OCI-LY3 (cell line): ENCODE measurements around the gene PDXK.

Experiments
- H2AFZ ChIP-seq: fragments of 200-600, 300-600 bp; shearing (Covaris generic); 2 replicates; pipeline ENCODE4 v1.6.0; 2014; ENCODE audit warnings: antibody characterized with exemption, low read depth, low read length
- H3K27ac ChIP-seq: fragments of 200-600, 300-600 bp; sonication (generic); 2 replicates; pipeline ENCODE4 v1.5.1; 2014; ENCODE audit warnings: mild to moderate bottlenecking, low read length, moderate library complexity, mixed read lengths
- H3K27me3 ChIP-seq: fragments of 200-600, 300-600 bp; sonication (generic); 2 replicates; pipeline ENCODE4 v1.6.1; 2014; ENCODE audit warnings: low read depth, low read length, mixed read lengths
- H3K36me3 ChIP-seq: fragments of 200-600, 300-600 bp; sonication (generic); replicated peaks from 2 replicates; pipeline ENCODE3; 2014; ENCODE audit warnings: low read depth, low read length, mixed read lengths
- H3K4me1 ChIP-seq: fragments of 300-600, 200-600 bp; sonication (generic); 2 replicates; pipeline ENCODE4 v1.6.1; 2014; ENCODE audit warnings: low read length, mixed read lengths
- H3K4me2 ChIP-seq: fragments of 200-600, 300-600 bp; sonication (generic); 2 replicates; pipeline ENCODE4 v1.6.1; 2014; ENCODE audit warnings: low read length, mixed read lengths
- H3K4me3 ChIP-seq: fragments of 300-600, 200-600 bp; sonication (generic); 2 replicates; pipeline ENCODE4 v1.5.1; 2014; ENCODE audit warnings: antibody characterized with exemption, mild to moderate bottlenecking, low read length, moderate library complexity
- H3K79me2 ChIP-seq: fragments of 300-600, 200-600 bp; shearing (Covaris generic); 2 replicates; pipeline ENCODE4 v1.6.1; 2014; ENCODE audit warnings: mild to moderate bottlenecking, low read length, mixed read lengths
- H3K9ac ChIP-seq: fragments of 300-600, 200-600 bp; shearing (Covaris generic); 2 replicates; pipeline ENCODE4 v1.6.0; 2014; ENCODE audit warnings: mild to moderate bottlenecking, low read length, moderate library complexity
- H3K9me3 ChIP-seq: fragments of 200-600, 300-600 bp; shearing (Covaris generic); 2 replicates; pipeline ENCODE4 v1.6.1; 2014; ENCODE audit warnings: low read length, mixed read lengths; ENCODE audit not compliant: insufficient read depth
- H4K20me1 ChIP-seq: fragments of 200-600, 300-600 bp; sonication (generic); 2 replicates; pipeline ENCODE4 v1.6.1; 2016; ENCODE audit warnings: low read length, mixed read lengths; ENCODE audit not compliant: insufficient read depth
- EZH2phosphoT487 ChIP-seq: fragments of 200-600 bp; shearing (Covaris generic); IDR thresholded peaks from 2 replicates; pipeline ENCODE4 v1.6.1; 2018; ENCODE audit warnings: antibody characterized with exemption, mixed run types, low read depth
- TF ChIP-seq, protein P1 (sequence below): fragments of 200-600, 300-600 bp; sonication (generic); IDR thresholded peaks from 2 replicates; pipeline ENCODE4 v1.5.1; 2014; ENCODE audit warnings: antibody characterized with exemption, low read length, low read depth

PDXK gene

DNA sequence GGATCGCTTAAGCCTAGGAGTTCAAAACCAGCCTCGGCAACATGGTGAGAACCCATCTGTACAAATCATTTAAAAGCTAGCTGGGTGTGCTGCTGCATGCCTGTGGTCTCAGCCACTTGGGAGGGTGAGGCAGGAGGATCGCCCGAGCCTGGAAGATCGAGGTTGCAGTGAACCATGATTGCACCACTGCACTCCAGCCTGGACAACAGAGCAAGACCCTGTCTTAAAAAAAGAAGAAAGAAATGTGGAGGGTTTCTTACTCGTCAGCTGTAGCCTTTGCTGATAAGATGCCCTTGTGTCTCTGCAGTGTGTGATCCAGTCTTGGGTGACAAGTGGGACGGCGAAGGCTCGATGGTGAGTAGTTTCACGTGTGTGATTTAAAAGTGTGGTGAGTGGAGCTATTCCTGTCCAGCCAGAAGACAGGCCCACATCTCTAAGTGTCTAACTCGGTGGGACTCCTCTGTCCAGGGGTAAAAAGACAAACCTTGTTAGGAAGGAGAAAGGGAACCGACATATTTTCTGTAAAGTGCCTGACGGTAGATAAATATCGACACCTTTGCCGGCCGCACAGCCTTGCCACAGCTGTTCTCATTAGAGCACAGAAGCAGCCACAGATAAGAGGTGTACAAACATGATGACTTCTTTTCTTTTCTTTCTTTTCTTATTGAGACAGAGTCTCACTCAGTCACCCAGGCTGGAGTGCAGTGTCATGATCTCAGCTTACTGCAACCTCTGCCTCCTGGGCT, 27.0 kb downstream of the PDXK start:
- Histone ChIP-seq H3K36me3 (peaks cover 5% of the 10 kb centered on the region), H3K9me3 (no peaks in the 10 kb centered on the region), H3K4me2 (no peak overlapping the region)

DNA sequence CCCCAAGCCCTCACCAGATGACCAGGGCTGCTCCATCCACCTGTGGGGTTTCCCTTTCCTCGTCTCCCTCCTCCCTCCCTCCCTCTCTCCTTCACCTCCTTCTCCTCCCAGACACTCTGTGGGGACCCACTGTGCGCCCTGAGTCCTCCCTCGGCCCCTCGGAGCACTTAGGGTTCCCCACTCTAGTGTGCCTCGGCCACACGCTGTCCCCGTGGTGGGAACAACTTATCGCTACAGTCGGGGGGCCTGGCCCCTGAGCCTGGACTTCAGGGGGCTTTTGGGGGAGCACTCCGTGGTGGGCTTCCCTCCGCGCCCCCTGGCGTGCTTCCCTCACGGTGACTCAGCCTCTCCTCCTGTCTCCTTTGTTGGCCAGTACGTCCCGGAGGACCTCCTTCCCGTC, 29.7 kb downstream of the PDXK start:
- H3K4me1 ChIP-seq: no peaks in the 10 kb centered on the region
- H3K36me3 ChIP-seq: peaks cover 10% of the 10 kb centered on the region
- no peak overlapping the region for H3K4me2 ChIP-seq
- no peaks in the 10 kb centered on the region for H3K79me2 ChIP-seq
- no peak for TF ChIP-seq EZH2phosphoT487
- TF ChIP-seq, protein P1, sequence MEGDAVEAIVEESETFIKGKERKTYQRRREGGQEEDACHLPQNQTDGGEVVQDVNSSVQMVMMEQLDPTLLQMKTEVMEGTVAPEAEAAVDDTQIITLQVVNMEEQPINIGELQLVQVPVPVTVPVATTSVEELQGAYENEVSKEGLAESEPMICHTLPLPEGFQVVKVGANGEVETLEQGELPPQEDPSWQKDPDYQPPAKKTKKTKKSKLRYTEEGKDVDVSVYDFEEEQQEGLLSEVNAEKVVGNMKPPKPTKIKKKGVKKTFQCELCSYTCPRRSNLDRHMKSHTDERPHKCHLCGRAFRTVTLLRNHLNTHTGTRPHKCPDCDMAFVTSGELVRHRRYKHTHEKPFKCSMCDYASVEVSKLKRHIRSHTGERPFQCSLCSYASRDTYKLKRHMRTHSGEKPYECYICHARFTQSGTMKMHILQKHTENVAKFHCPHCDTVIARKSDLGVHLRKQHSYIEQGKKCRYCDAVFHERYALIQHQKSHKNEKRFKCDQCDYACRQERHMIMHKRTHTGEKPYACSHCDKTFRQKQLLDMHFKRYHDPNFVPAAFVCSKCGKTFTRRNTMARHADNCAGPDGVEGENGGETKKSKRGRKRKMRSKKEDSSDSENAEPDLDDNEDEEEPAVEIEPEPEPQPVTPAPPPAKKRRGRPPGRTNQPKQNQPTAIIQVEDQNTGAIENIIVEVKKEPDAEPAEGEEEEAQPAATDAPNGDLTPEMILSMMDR: no peak
- H3K27ac ChIP-seq: no peak overlapping the region
- H3K9ac ChIP-seq: no peak overlapping the region
- H4K20me1 ChIP-seq: no peaks in the 10 kb centered on the region
- H2AFZ ChIP-seq: no peak overlapping the region
- H3K4me3 ChIP-seq: no peak overlapping the region
- no peaks in the 10 kb centered on the region for H3K27me3 ChIP-seq
- H3K9me3 ChIP-seq: no peaks in the 10 kb centered on the region

More for the DNA sequence above, 27.0 kb downstream of the PDXK start:
- Histone ChIP-seq H3K27ac (no peak overlapping the region), H3K4me3 (no peak overlapping the region), H3K79me2 (no peaks in the 10 kb centered on the region), H2AFZ (no peak overlapping the region), H3K27me3 (no peaks in the 10 kb centered on the region), H3K4me1 (no peaks in the 10 kb centered on the region), H3K9ac (no peak overlapping the region), H4K20me1 (no peaks in the 10 kb centered on the region)
- TF ChIP-seq, protein P1: no peak
- TF ChIP-seq EZH2phosphoT487: no peak

DNA sequence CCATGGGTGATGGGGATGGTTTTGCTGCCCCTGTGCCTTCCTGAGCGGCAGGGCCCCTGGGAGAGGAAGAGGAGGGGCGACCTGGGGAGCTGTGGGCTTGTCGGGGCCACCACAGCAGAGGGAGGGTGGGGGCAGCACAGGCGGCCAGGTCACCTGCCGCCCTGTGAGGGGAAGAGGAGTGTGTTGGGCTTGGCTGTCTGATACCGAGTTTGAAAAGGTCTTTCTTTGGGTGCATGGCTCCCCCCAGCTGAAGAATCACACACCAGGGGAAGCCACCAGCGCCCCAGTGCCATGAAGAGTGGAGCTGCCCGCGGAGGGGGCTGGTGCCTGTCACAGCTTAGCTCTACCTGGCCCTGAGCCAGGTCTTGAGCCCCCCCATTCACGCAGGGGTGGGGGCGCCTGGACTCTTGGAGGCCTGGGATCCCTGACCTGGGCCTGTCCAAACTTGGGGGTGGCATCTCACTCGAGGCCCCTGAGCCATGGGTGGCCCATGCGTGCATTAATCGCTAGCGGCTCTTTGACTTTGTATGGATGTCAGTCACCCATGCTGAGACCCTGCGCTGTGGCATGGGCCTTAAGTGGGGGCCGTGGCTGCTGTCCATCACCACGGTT, 30.8 kb downstream of the PDXK start:
- Histone ChIP-seq H3K4me3 (no peak overlapping the region), H3K9ac (no peak overlapping the region), H3K79me2 (no peaks in the 10 kb centered on the region), H3K27ac (no peak overlapping the region), H3K9me3 (no peaks in the 10 kb centered on the region), H3K4me2 (no peak overlapping the region), H2AFZ (no peak overlapping the region), H3K4me1 (no peaks in the 10 kb centered on the region), H3K36me3 (peaks cover 9% of the 10 kb centered on the region), H3K27me3 (no peaks in the 10 kb centered on the region), H4K20me1 (no peaks in the 10 kb centered on the region)
- no peak for TF ChIP-seq EZH2phosphoT487
- TF ChIP-seq, protein P1: no peak

DNA sequence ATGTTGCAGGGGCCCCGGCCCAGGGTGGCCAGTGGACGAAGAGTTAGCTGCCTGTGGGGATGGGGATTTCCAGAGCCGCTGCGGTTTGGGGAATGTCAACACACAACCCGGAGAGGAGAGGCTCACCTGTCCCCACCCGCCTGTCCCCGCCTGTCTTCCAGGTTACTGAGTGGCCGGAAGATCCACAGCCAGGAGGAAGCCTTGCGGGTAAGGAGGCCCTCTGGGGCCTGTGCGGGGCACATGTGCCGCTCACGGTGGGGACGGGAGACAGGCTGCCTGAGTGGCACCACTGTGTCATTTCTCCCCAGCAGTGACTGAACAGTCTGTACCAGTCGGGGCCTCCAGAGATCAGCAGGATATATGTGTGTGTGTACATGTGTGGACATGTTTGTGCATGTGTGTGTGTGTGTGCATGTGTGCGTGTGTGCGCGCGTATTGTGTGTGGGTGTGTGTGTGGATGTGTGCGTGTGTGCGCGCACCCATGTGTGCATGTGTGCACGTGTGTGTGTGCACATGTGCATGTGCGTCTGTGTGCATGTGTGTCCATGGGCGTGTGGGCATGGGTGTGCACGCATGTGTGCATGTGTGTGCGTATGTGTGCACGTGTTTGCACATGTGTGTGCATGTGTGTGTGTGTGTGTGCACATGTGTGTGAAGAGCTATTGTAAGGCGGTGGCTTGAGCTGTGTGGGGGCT, 31.6 kb downstream of the PDXK start:
- Histone ChIP-seq H3K9ac (no peak overlapping the region), H3K4me1 (no peaks in the 10 kb centered on the region), H3K9me3 (no peaks in the 10 kb centered on the region), H3K27me3 (no peaks in the 10 kb centered on the region), H3K79me2 (no peaks in the 10 kb centered on the region), H3K36me3 (peaks cover 9% of the 10 kb centered on the region), H3K4me3 (no peak overlapping the region), H3K27ac (no peak overlapping the region), H2AFZ (no peak overlapping the region), H4K20me1 (no peaks in the 10 kb centered on the region), H3K4me2 (no peak overlapping the region)
- TF ChIP-seq, protein P1: no peak
- no peak for TF ChIP-seq EZH2phosphoT487
